Measurements from ENCODE around the gene NTRK3.

Gene NTRK3

GRCh38 chr15:87929841-87930240 lies 326.7 kb downstream of the NTRK3 start:
- DNase-seq = no peak

- no peak for DNase-seq
Measured at GRCh38 chr15:87924433-87924832, 332.1 kb downstream of the NTRK3 start.

GRCh38 chr15:87919064-87919463 lies 337.5 kb downstream of the NTRK3 start:
- DNase-seq = no peak

- DNase-seq = no peak
Measured at GRCh38 chr15:87917480-87917879, 339.1 kb downstream of the NTRK3 start.

GRCh38 chr15:87916208-87916607 lies 340.3 kb downstream of the NTRK3 start:
- DNase-seq = no peak

DNA sequence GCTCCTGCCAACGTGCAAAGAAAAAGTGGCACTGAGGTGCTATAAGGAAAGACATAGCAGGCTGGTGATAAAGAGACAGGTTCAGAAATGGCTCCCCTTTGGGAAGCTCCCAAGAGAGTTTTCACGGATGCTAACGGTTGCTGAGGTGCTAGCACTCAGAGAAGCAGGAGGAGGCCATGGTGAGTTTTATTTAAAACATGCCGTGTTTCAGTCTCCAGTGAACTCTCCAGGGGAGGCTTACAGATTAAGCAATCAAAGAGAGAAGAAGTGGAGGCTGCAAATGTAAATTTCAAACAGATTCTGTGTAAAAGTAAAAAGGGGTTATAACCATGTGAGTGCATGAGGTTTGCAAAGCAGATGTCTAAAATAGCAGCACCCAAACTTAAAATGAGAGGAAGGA lies 346.2 kb downstream of the NTRK3 start:
- DNase-seq = no peak

GRCh38 chr15:87907676-87908446 lies 348.7 kb downstream of the NTRK3 start:
- DNase-seq = no peak

- no peak for DNase-seq
Measured at GRCh38 chr15:87906444-87906843, 350.1 kb downstream of the NTRK3 start.

- DNase-seq = peak; percentile 24
Measured at GRCh38 chr15:87902772-87903426, 353.6 kb downstream of the NTRK3 start.

DNA sequence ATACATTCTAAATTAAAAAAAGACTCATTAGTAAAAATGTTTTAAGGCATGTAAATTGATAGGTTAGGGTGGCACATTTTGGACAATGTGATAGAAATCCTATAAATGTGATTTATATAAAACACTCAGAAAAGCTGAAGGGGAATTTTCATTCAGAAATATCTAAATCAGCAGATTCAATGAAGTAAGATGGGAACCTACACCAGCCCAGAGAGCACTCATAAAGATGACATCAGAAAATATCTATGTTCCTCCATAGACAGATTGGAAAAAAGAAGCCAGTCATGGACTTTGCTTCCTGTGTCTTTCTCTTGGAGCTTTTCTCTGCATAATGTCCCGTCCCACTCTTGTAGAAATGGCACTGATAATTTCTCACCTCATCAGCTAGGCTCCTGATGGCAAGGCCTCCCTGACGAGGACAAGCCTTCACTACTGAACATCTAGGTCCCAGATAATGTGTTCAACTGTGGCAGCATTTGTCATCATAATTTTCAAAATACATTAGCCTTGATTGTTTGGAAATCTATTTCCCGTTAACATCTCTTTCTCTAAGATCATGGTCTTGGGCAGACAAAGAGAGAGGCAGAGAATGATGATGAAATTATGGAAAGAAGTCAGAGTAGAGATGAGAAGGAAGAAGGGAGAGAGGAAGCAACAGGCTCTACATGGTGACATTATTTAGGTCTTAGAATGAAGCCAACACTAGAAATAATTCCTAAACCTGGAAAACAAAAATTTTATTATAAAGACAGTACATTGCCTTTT lies 354.4 kb downstream of the NTRK3 start:
- no peak for DNase-seq

DNA sequence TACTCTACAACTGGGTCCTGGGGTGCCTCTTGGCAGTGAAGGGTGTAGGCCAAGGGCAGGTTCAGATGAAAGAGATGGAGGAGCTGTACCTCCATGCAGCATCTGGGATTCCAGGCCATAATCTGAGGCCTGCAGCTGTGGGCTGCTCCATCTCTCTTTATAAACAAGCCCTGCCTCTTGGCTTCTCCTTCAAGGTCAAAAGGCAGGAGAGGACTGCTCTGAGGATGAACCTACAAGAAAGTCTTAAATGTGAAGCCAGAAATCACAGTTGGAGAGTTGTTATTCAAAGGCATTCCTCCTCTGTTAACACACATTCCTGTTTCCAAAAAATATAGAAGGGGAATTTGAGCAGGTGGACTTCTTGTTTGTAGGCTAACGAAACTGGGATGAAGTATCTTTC lies 355.5 kb downstream of the NTRK3 start:
- DNase-seq = no peak

GRCh38 chr15:87896936-87897335 lies 359.6 kb downstream of the NTRK3 start:
- no peak for DNase-seq

GRCh38 chr15:87887177-87887576 lies 369.4 kb downstream of the NTRK3 start:
- DNase-seq = no peak

GRCh38 chr15:87881026-87881425 lies 375.5 kb downstream of the NTRK3 start:
- no peak for DNase-seq

DNA sequence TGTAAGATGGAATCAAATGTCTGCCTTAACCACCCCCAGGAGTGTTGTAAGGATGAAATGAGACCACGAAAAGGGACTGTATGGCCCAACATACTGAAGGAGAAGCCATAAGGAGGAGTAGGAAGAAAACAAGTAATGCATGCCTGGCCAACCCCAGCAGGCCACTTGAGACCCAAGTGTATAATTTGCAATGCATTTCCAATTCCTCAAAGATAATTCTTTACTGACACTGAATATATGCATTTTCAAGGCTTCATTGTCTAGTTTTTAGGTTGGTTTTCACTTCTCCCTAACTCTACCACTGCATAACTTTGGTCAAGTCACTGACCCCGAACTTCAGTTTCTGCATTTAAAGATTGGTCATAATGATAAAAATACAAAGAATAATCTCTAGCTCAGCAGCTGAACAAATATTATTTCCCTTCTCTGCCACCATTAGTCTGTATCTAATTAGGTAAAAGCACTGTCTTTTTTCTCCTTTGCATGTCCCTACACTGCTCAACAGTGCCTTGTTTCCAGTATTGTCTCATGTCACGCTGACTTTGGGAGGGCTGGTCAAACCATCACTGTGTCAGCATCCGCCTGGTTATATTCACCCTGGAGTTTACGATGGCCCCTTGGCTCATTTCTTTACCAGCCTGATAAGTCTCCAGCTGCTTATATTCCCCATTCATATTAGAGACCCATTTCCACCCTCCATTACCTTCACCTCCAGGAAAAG lies 378.6 kb downstream of the NTRK3 start:
- no peak for DNase-seq

DNA sequence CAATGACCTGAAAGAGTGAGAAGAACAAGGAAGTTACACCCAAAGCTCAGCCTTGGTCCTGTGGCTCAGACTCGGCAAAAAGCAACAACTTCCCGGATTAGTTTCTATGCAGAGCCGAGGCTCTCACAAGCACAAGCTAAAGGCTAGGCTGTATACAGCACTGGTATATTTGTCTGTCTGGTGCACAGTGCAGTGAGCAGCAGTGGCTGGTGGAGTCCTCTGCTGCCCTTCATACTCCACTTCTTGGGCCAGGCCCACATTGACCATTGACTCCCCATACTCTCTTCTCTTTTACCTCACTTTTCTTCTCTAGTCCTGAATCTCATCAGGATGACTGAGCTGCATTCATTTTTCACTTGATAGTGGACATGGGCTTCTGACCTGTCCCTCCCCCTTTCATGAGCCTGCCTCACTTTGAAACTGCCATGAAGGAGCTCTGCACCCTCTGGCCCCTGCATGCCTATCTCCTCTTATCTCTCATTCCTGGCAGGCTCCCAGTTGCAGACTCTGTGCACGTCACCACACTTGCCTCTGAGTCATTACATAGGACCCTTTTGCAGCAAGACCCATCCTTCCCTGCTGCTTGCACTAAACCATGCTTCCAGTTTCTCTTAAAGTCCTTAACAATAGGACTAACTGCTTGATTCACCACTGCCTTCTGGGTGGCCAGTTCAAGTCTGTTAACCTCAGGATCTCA lies 379.3 kb downstream of the NTRK3 start:
- peak; percentile 39 for DNase-seq

DNA sequence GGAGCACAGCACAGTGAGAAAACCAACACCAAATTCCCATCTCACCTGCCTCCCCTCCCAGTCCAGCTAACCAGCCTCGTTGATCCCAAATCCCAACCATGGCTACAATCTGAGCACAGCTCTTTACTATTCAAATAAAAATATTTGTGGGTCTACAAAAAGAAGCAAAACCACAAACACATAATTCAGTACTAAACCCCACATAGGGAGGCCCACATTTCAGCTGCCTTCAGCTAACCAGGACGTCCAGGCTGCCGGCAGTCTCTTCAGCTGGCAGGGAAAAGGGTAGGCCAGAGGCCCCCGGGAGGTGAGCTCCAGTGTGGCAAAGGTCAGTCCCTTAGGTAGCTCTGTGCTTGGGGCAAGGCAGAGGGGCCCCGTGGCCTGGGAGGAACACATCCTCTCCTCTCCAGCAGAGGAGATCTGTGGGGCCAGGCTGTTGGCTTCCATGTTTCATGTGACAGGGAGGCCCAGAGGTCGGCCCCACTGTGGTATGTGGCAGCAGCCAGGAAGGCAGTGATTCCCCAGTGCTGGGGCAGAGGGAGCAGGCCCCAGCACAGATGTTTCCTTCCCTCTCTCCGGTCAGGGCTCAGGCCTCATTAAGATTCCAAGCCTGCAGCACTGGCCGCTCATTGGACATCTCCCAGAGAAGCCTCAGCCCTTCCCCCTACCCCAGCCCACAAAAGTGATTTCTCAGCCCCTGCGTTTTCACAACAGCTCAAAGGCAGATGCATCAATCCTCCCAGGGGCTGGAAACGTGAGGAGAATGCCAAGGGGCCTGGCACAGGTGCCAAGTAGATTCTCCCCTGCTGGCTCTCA lies 381.4 kb downstream of the NTRK3 start:
- DNase-seq = peak; percentile 19

GRCh38 chr15:87873516-87873915 lies 383.0 kb downstream of the NTRK3 start:
- no peak for DNase-seq

GRCh38 chr15:87871731-87872320 lies 384.7 kb downstream of the NTRK3 start:
- no peak for DNase-seq

DNA sequence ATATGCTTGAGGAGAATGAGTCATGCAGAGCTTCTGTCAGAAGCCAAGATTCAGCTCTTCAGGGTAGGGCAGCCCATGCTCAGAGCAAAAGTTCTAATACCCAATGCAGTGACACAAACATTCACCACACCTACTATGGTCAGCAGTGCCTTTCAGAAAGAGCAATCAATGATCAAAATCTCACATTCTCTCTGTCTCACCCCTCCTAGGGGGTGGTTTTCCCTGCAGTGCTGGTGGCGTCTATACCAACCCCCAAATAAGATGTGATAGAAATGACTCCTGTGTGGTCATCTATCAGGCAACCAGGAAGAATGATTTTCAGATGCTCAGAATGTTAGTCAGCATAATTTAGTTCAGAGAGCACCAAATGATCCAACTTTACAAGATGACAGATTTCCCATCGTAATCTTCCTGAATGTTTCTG lies 385.3 kb downstream of the NTRK3 start:
- DNase-seq = no peak

- DNase-seq = no peak
Measured at GRCh38 chr15:87866961-87867360, 389.6 kb downstream of the NTRK3 start.
